PC-3 (cell line): Measurements from ENCODE around the gene DNAJC6.

Experiments used
- EZH2 ChIP-seq: fragments of 300-600 bp; sonication (generic); IDR thresholded peaks from one replicate; pipeline ENCODE4 v1.6.1; 2017; ENCODE audit warnings: antibody characterized with exemption, mild to moderate bottlenecking, low read length; ENCODE audit not compliant: unreplicated experiment
- TF ChIP-seq, protein P1 (sequence below): fragments of 300-600 bp; sonication (generic); conservative IDR thresholded peaks from 2 replicates; pipeline ENCODE4 v1.5.1; 2017; ENCODE audit warnings: antibody characterized with exemption, low read depth, mild to moderate bottlenecking, low read length

DNA sequence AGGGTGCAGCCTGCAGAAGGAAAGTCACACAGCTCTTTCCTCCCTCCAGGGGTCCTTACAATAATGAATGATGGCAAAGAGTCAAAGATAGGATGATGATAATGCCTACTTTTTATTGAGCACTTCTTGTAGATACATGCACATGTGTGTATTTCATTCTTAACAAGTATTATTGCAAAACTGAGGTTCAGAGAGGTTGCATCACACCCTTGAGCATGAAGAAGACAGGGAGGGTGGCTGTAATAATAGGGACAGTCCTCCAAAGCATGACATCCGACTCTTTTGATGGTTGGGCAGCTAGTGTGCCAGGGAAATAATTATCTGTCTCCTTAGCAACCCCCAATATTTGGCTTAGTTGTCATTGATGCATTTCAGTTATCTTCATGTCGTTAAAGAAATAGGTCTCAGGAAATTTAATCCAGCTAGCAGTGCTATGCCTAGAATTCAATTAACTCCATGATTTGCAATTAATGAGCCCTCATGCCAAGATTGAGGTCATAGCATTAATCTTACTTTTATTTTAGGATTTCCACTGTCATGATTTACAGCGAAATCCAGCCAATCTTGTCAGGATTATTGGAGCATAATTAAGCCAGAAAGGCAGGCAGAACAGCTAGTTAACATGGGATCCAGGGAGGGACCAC is 35.0 kb downstream of the DNAJC6 start:
- no peak for TF ChIP-seq EZH2
- TF ChIP-seq, protein P1, sequence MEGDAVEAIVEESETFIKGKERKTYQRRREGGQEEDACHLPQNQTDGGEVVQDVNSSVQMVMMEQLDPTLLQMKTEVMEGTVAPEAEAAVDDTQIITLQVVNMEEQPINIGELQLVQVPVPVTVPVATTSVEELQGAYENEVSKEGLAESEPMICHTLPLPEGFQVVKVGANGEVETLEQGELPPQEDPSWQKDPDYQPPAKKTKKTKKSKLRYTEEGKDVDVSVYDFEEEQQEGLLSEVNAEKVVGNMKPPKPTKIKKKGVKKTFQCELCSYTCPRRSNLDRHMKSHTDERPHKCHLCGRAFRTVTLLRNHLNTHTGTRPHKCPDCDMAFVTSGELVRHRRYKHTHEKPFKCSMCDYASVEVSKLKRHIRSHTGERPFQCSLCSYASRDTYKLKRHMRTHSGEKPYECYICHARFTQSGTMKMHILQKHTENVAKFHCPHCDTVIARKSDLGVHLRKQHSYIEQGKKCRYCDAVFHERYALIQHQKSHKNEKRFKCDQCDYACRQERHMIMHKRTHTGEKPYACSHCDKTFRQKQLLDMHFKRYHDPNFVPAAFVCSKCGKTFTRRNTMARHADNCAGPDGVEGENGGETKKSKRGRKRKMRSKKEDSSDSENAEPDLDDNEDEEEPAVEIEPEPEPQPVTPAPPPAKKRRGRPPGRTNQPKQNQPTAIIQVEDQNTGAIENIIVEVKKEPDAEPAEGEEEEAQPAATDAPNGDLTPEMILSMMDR: no peak
